KMS-11 (cell line): Measurements from ENCODE around the gene CCDC149.

Experiments used
- H2AFZ ChIP-seq: fragments of 200-600 bp; sonication (generic); 2 replicates; pipeline ENCODE4 v1.6.1; 2016; ENCODE audit warnings: antibody characterized with exemption, mixed run types, low read depth
- H3K27ac ChIP-seq: fragments of 200-600 bp; sonication (generic); 2 replicates; pipeline ENCODE4 v1.6.1; 2016; ENCODE audit warnings: mild to moderate bottlenecking, mixed run types
- H3K27me3 ChIP-seq: fragments of 200-600 bp; sonication (generic); 2 replicates; pipeline ENCODE4 v1.6.1; 2017; ENCODE audit warnings: mild to moderate bottlenecking, low read depth, mixed run types, moderate library complexity; ENCODE audit not compliant: insufficient read depth
- H3K36me3 ChIP-seq: fragments of 200-600 bp; sonication (generic); 2 replicates; pipeline ENCODE4 v1.6.1; 2017; ENCODE audit warnings: mild to moderate bottlenecking, mixed run types; ENCODE audit not compliant: insufficient read depth
- H3K4me1 ChIP-seq: fragments of 200-600 bp; sonication (generic); 2 replicates; pipeline ENCODE4 v1.6.1; 2016; ENCODE audit warnings: mild to moderate bottlenecking, low read depth, mixed run types; ENCODE audit not compliant: poor library complexity, severe bottlenecking
- H3K4me2 ChIP-seq: fragments of 200-600 bp; sonication (generic); 2 replicates; pipeline ENCODE4 v1.7.0; 2016; ENCODE audit warnings: mild to moderate bottlenecking, mixed run types
- H3K4me3 ChIP-seq: fragments of 200-600 bp; sonication (generic); IDR thresholded peaks from 2 replicates; pipeline ENCODE4 v1.6.1; 2017; ENCODE audit warnings: low read depth, low read length, mixed read lengths; ENCODE audit not compliant: insufficient read depth
- H3K79me2 ChIP-seq: fragments of 200-600 bp; sonication (generic); 2 replicates; pipeline ENCODE4 v1.6.1; 2016; ENCODE audit warnings: low read depth, mixed run types; ENCODE audit not compliant: insufficient read depth
- H3K9ac ChIP-seq: fragments of 200-600 bp; sonication (generic); 2 replicates; pipeline ENCODE4 v1.6.1; 2016; ENCODE audit warnings: mild to moderate bottlenecking, mixed run types
- H4K20me1 ChIP-seq: fragments of 200-600 bp; sonication (generic); 2 replicates; pipeline ENCODE4 v1.6.1; 2016; ENCODE audit warnings: mild to moderate bottlenecking, mixed run types; ENCODE audit not compliant: insufficient read depth
- TF ChIP-seq, protein P1 (sequence below): fragments of 200-600 bp; sonication (generic); conservative IDR thresholded peaks from 2 replicates; pipeline ENCODE4 v1.6.1; 2017; ENCODE audit warnings: low read depth, mild to moderate bottlenecking, antibody characterized with exemption, low read length, moderate library complexity, mixed read lengths

The CCDC149 gene

DNA sequence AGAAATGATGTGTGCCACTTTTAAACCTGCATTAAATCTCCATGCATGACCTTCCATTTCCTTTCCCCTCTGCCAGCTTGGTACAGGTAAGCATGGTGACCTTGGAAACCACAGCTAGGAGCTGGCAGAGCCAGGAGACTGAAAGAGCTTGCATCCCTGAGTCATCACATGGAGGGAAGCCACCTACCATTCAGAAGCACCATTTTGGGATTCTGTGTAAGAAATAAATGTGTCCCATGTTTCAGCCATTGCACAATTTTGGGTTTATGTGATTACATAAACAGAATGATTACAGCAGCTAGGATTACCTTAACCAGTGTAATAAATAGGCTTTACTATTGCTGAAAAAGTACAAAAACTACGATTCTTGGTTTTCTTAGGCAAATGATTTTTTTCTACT is 17.3 kb upstream of the CCDC149 start:
- no peak overlapping the region for H2AFZ ChIP-seq

DNA sequence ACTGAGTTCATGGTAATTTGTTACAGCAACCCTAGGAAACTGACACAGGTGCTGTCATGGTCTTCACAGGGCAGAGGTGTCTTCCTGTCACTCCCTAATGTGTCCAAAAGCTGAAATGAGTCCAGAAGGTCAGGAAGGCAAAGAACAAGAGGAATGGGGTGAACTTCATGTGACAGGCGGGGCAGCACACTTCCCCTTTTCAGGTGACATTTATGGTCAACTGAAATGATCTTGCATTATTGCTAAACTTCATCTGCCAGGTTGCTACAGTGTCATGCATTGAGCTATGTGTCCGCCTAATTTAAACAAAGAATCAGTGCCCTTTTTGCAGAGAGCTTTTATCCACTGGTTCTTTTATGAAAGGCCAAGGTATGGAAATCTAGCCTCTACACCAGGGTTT is 15.9 kb upstream of the CCDC149 start:
- Histone ChIP-seq H4K20me1 (no peaks in the 10 kb centered on the region), H3K27ac (no peak overlapping the region), H3K9ac (no peak overlapping the region), H3K4me1 (no peaks in the 10 kb centered on the region), H3K4me3 (no peak overlapping the region), H3K27me3 (no peaks in the 10 kb centered on the region), H3K79me2 (no peaks in the 10 kb centered on the region), H3K4me2 (no peak overlapping the region), H2AFZ (no peak overlapping the region), H3K36me3 (no peaks in the 10 kb centered on the region)
- TF ChIP-seq, protein P1, sequence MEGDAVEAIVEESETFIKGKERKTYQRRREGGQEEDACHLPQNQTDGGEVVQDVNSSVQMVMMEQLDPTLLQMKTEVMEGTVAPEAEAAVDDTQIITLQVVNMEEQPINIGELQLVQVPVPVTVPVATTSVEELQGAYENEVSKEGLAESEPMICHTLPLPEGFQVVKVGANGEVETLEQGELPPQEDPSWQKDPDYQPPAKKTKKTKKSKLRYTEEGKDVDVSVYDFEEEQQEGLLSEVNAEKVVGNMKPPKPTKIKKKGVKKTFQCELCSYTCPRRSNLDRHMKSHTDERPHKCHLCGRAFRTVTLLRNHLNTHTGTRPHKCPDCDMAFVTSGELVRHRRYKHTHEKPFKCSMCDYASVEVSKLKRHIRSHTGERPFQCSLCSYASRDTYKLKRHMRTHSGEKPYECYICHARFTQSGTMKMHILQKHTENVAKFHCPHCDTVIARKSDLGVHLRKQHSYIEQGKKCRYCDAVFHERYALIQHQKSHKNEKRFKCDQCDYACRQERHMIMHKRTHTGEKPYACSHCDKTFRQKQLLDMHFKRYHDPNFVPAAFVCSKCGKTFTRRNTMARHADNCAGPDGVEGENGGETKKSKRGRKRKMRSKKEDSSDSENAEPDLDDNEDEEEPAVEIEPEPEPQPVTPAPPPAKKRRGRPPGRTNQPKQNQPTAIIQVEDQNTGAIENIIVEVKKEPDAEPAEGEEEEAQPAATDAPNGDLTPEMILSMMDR = no peak

More for the DNA sequence above, 17.3 kb upstream of the CCDC149 start:
- no peaks in the 10 kb centered on the region for H3K36me3 ChIP-seq
- no peaks in the 10 kb centered on the region for H3K79me2 ChIP-seq
- H3K4me2 ChIP-seq = no peak overlapping the region
- no peak overlapping the region for H3K4me3 ChIP-seq
- no peak overlapping the region for H3K9ac ChIP-seq
- H3K27me3 ChIP-seq = no peaks in the 10 kb centered on the region
- H3K4me1 ChIP-seq = no peaks in the 10 kb centered on the region
- TF ChIP-seq, protein P1 = no peak
- H4K20me1 ChIP-seq = no peaks in the 10 kb centered on the region
- H3K27ac ChIP-seq = no peak overlapping the region

DNA sequence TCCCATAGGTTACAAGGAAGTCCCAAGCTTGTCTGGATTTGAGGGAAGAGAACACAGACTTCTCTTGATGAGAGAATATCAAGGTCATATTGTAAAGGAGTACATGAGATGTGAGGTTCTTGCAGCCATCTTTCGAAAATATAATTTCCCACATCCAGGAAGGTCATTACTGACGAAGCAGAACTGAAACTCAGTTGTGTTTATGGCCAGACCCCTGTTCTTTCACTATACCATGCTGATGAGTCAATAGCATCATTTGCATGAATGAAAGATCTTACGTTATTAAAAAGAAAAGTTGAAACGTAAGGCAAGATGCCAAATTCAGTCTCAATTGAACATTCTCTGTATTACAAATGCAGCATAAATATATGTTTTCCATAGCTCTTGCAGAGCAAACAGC is 14.2 kb upstream of the CCDC149 start:
- no peak overlapping the region for H3K9ac ChIP-seq
- H4K20me1 ChIP-seq = no peaks in the 10 kb centered on the region
- H3K4me2 ChIP-seq = no peak overlapping the region
- H3K4me1 ChIP-seq = no peaks in the 10 kb centered on the region
- H3K4me3 ChIP-seq = no peak overlapping the region
- H3K36me3 ChIP-seq = no peaks in the 10 kb centered on the region
- no peak overlapping the region for H3K27ac ChIP-seq
- H3K27me3 ChIP-seq = no peaks in the 10 kb centered on the region
- no peak overlapping the region for H2AFZ ChIP-seq
- no peaks in the 10 kb centered on the region for H3K79me2 ChIP-seq
- TF ChIP-seq, protein P1 = no peak

DNA sequence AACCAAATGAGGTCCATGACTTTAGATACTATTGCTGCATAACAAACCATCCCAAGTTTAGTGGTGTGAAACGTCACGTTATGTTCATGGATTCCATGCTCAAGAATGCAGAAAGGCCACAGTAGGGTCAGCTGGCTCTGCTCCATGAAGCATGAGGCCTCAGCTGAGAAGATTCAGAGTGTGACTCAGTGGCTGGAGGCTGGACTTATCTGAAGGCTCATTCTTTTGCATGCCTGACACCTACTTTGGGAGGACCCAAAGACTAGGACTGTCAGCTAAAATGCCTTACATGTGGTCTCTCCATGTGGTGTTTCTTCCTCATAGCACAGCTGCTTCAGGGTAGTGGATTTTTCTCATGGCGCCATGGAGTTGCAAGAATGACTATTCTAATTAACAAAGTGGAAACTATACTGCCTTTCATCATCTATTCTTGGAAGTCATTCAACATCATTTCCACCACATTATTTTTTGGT is 11.5 kb upstream of the CCDC149 start:
- no peak overlapping the region for H3K4me3 ChIP-seq
- no peaks in the 10 kb centered on the region for H3K4me1 ChIP-seq
- H3K9ac ChIP-seq = no peak overlapping the region
- H3K79me2 ChIP-seq = no peaks in the 10 kb centered on the region
- no peaks in the 10 kb centered on the region for H3K36me3 ChIP-seq
- no peak overlapping the region for H3K4me2 ChIP-seq
- H4K20me1 ChIP-seq = no peaks in the 10 kb centered on the region
- TF ChIP-seq, protein P1 = no peak
- no peak overlapping the region for H3K27ac ChIP-seq
- no peak overlapping the region for H2AFZ ChIP-seq
- no peaks in the 10 kb centered on the region for H3K27me3 ChIP-seq
